HUES64 (cell line): ENCODE results near the gene PARM1.

Experiments
- H3K27ac ChIP-seq: 2 replicates; pipeline ENCODE4 v1.7.0; 2013; ENCODE audit warnings: low read depth, low read length, inconsistent platforms
- H3K27me3 ChIP-seq: 2 replicates; pipeline ENCODE4 v1.6.1; 2013; ENCODE audit warnings: mild to moderate bottlenecking, low read length; ENCODE audit not compliant: insufficient read depth
- H3K36me3 ChIP-seq: 2 replicates; pipeline ENCODE4 v1.6.1; 2013; ENCODE audit warnings: mild to moderate bottlenecking, low read length; ENCODE audit not compliant: insufficient read depth
- H3K4me1 ChIP-seq: 2 replicates; pipeline ENCODE4 v1.6.1; 2013; ENCODE audit warnings: mild to moderate bottlenecking, low read length, moderate library complexity; ENCODE audit not compliant: insufficient read depth
- H3K4me3 ChIP-seq: 2 replicates; pipeline ENCODE4 v1.5.1; 2013; ENCODE audit warnings: mild to moderate bottlenecking, low read length, moderate library complexity
- H3K9ac ChIP-seq: 2 replicates; pipeline ENCODE4 v1.6.1; 2013; ENCODE audit warnings: mild to moderate bottlenecking, low read depth, low read length
- H3K9me3 ChIP-seq: 2 replicates; pipeline ENCODE4 v1.6.1; 2013; ENCODE audit warnings: low read depth, low read length; ENCODE audit not compliant: insufficient read depth
- WGBS: fragments of 150-250, 120-280 bp; methylation state at CpG from one replicate; pipeline ENCODE4 v1.1.7; 2013; ENCODE audit warnings: missing lambda C conversion rate; 5-methylcytosine and 5-hydroxymethylcytosine counted together

Gene PARM1

DNA sequence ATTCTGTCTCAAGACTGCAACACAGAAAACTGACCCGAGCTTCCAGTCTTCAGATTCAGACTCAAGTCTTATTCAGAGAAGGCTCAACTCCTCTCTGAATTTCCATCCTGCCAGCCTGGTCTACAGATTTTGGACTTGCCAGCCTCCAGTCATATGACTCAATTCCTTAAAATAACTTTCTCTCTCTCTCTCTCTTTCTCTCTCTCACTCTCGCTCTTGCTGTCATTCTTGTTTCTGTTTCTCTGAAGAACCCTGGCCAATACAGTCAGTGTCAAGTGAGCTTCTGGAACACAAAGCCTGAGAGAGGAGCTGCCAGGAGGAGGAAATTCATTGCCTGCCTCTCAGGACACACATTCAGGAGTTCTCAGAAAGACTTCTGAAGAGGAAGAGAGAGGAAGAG is 154.9 kb downstream of the PARM1 start:
- no peaks in the 10 kb centered on the region for H3K27me3 ChIP-seq
- H3K36me3 ChIP-seq = no peaks in the 10 kb centered on the region
- H3K9me3 ChIP-seq = no peaks in the 10 kb centered on the region
- no peak overlapping the region for H3K9ac ChIP-seq
- 91% methylated on average over 2 of the region's 2 CpGs for WGBS
- H3K27ac ChIP-seq = no peak overlapping the region
- no peak overlapping the region for H3K4me3 ChIP-seq
- H3K4me1 ChIP-seq = no peaks in the 10 kb centered on the region

GRCh38 chr4:75089206-75089605 is 156.3 kb downstream of the PARM1 start:
- WGBS = 95% methylated on average over 4 of the region's 4 CpGs
- no peak overlapping the region for H3K4me3 ChIP-seq
- no peak overlapping the region for H3K27ac ChIP-seq
- H3K36me3 ChIP-seq = no peaks in the 10 kb centered on the region
- no peaks in the 10 kb centered on the region for H3K27me3 ChIP-seq
- no peak overlapping the region for H3K9ac ChIP-seq
- no peaks in the 10 kb centered on the region for H3K9me3 ChIP-seq
- H3K4me1 ChIP-seq = no peaks in the 10 kb centered on the region

DNA sequence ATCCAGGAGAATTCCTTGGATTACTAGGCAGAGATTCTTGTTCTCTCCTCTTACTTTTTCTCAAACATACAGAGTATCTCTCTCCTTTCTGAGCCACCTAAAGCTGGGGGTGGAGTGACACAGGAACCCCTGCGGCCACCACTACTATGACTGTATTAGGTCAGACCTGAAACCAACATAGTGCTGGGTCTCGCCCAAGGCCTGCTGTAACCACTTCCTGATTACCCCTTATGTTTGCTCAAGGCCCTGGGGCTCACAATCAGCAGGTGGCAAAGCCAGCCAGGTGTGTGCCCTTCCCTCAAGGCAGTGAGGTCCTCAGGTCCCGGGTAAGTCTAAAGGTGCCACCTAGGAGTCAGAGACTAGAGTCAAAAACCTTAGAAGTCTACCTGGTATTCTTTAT is 166.4 kb downstream of the PARM1 start:
- no peak overlapping the region for H3K27ac ChIP-seq
- no peaks in the 10 kb centered on the region for H3K4me1 ChIP-seq
- H3K4me3 ChIP-seq = no peak overlapping the region
- WGBS = 93% methylated on average over 3 of the region's 3 CpGs
- H3K27me3 ChIP-seq = no peaks in the 10 kb centered on the region
- no peak overlapping the region for H3K9ac ChIP-seq
- H3K36me3 ChIP-seq = no peaks in the 10 kb centered on the region
- H3K9me3 ChIP-seq = peaks cover 15% of the 10 kb centered on the region
